Prostate gland (tissue), 2 donors: ENCODE results near the gene CRIM1.

ENCODE experiments used
- CTCF ChIP-seq, 4 experiments: fragments of 200-600 bp in 2 of 4; fragments of 450-650 bp in 2 of 4; sonication (generic) in 2 of 4; IDR thresholded peaks; 1 replicate in 3 of 4; 2 replicates in 1 of 4; pipeline ENCODE4 v1.5.1; 2016 to 2019; ENCODE audit warnings: antibody characterized with exemption in 4 of 4, mild to moderate bottlenecking in 2 of 4, moderate library complexity in 2 of 4
- POLR2A ChIP-seq: fragments of 450-650 bp; IDR thresholded peaks from one replicate; pipeline ENCODE4 v1.6.1; 2016; ENCODE audit warnings: antibody characterized with exemption, mild to moderate bottlenecking
- POLR2AphosphoS5 ChIP-seq: sonication (generic); formaldehyde crosslinking; IDR thresholded peaks from one replicate; pipeline ENCODE4 v1.6.1; 2017; ENCODE audit warnings: antibody characterized with exemption

GRCh38 chr2:36530983-36531354 is 175.4 kb downstream of the CRIM1 start:
- TF ChIP-seq POLR2A (no peak), CTCF (IDR thresholded peaks at IDR 0.05) (no peak), POLR2AphosphoS5 (no peak)
